Measurements from ENCODE around the gene TRPT1.

Gene TRPT1

DNA sequence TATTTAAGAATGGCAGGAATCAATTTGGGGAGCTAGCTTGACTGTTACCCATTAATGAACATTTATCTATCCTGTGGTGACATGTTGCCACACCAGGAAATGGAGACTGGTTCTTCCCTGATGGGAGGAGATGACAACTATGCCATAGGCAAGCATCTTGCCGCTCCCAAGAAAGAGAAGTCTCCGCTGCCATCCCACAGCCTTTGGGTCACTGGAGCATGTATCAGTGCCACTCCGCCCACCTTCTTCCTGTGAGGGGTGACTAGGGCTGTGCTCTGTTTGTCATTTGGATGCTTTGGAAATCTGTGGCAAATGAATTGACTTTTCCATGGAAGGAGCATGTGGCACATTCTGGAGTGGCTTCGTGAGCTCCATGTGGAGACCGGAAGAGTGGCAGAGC lies 33.6 kb downstream of the TRPT1 start:
- DNase-seq (ENCODE audit: low spot score): no peak
- TF ChIP-seq, protein P1, sequence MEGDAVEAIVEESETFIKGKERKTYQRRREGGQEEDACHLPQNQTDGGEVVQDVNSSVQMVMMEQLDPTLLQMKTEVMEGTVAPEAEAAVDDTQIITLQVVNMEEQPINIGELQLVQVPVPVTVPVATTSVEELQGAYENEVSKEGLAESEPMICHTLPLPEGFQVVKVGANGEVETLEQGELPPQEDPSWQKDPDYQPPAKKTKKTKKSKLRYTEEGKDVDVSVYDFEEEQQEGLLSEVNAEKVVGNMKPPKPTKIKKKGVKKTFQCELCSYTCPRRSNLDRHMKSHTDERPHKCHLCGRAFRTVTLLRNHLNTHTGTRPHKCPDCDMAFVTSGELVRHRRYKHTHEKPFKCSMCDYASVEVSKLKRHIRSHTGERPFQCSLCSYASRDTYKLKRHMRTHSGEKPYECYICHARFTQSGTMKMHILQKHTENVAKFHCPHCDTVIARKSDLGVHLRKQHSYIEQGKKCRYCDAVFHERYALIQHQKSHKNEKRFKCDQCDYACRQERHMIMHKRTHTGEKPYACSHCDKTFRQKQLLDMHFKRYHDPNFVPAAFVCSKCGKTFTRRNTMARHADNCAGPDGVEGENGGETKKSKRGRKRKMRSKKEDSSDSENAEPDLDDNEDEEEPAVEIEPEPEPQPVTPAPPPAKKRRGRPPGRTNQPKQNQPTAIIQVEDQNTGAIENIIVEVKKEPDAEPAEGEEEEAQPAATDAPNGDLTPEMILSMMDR (IDR thresholded peaks at IDR 0.05; ENCODE audit: borderline replicate concordance, control extremely low read depth, extremely low read depth, insufficient read depth, missing control alignments): no peak
- in situ Hi-C loops (cut with MboI; ENCODE audit: low sequenced_read_pairs, unreplicated experiment): no loop called here

DNA sequence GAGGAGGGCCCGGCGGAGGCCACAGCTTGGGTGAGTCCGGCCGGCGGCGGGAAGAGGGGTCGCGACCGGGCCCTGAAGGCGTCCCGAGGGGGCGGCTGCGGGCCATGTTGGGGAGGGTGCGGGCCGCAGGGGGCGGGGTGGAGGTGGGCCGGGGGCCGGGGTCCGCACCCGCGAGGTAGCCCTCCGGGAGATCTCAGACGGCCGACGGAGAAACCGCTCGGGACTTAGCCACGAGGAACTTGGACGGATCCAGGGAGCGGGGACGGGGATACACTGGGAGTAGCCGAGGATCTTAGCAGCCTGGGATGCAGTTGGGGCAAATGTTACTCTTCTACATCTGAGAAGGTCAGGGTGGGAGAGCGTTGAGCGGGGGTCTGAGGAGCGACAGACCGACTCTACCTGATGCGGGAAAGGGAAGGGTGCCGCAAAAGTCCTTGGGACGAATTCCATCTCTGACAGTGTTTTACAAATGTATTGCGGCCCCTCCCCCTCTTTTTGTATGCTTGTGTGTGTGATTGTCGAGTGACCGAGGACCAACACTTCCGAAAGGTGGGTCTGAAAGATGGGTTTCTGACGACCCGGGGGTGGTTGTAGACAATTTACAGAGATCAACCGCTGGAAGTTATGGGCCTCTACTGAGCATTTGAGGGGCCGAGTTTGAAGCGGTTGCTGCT lies 39.4 kb downstream of the TRPT1 start:
- TF ChIP-seq, protein P1 (IDR thresholded peaks at IDR 0.05; ENCODE audit: borderline replicate concordance, control extremely low read depth, extremely low read depth, insufficient read depth, missing control alignments): no peak
- DNase-seq (ENCODE audit: low spot score): no peak
- in situ Hi-C loops (cut with MboI; ENCODE audit: low sequenced_read_pairs, unreplicated experiment): no loop called here

DNA sequence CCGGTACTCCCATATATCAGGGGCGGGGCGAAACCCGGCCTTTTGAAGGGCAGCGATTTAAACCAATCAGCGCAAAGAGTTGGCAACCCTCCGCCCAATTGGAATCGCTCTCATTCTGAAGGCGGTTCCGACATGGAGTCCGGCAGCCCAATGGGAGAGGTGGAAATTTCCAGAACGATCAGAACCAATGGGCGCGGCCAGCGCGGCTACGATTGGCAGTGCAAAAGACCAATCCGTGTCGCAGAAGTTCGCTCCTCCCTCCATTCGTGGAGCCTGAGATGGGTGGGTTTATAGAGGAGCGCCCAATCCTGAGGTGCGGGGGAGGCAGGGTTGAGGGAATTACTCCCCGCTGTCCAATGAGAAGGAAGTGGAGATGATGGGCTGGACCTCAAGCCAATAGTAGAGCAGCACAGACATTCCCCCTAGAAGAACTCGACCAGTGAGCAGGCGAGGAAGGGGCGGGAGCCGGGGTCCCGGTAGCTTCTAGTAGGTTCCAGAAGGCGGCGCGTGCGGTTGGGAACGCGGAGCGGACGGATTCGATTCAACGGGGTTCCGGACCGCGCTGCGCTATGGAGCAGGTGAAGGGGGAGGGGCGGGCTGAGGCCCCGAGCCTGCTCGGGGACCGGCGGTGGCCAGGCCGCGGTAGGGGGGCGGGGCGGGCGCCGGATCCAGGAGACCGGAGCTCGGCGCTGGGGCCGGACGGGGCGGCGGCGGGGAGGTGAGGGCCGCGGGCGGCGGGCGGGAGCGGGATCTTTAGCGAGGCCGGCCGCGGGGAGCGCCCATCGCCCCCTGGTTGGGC lies 40.1 kb downstream of the TRPT1 start, which contains the start of gene STIP1:
Gene STIP1, plus strand, starts transcription at position 479 of the 799 bp plus-strand sequence. Its CDS starts 91 bp downstream, at position 570.
- TF ChIP-seq, protein P1 (IDR thresholded peaks at IDR 0.05; ENCODE audit: borderline replicate concordance, control extremely low read depth, extremely low read depth, insufficient read depth, missing control alignments): peak; percentile 17
- peak; percentile 97 for DNase-seq (ENCODE audit: low spot score)
- in situ Hi-C loops (cut with MboI; ENCODE audit: low sequenced_read_pairs, unreplicated experiment): no loop called here

DNA sequence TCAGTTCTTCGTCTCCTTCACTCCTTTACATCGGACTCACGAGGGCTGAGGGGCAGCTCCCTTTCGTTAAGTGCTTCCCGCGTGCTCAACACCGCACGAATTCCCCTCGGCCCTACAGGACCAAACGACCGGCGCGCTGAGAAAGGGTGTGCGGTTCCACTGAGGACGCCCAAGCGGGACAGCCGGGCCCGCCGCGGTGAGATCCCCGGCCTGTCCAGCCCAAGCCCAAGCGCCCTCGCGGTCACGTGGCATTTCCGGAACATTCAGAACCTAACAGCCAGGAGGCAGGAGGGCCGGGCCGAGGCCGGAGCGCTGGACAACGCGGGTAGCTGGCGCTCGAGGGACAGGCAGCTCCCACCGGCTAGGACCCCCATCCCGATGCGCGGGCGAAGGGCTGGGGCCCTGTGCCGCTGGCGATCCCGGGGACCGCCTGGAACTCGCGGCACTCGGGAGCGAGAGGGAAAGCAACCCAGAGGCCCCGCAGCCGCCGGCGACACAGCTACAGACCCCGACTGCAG lies 40.8 kb downstream of the TRPT1 start:
- TF ChIP-seq, protein P1 (IDR thresholded peaks at IDR 0.05; ENCODE audit: borderline replicate concordance, control extremely low read depth, extremely low read depth, insufficient read depth, missing control alignments): no peak
- DNase-seq (ENCODE audit: low spot score): no peak
- in situ Hi-C loops (cut with MboI; ENCODE audit: low sequenced_read_pairs, unreplicated experiment): no loop called here

DNA sequence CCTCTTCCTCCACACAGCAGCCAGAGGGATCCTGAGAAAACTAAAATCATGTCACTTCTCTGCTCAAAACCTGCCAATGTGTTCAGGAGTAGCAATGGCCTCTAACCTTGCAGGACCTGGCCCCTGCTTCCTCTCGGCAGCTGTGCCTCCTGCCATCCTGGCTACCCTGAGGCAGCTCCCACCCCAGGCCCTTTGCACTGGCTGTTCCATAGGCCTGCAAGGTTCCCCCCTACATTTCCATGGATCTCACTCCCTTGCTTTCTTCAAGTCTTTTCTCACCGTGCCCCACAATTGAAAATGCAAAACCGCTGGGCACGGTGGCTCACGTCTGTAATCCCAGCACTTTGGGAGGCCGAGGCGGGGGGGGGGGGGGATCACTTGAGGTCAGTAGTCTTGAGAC lies 42.1 kb downstream of the TRPT1 start:
- TF ChIP-seq, protein P1 (IDR thresholded peaks at IDR 0.05; ENCODE audit: borderline replicate concordance, control extremely low read depth, extremely low read depth, insufficient read depth, missing control alignments): no peak
- in situ Hi-C loops (cut with MboI; ENCODE audit: low sequenced_read_pairs, unreplicated experiment): no loop called here
- no peak for DNase-seq (ENCODE audit: low spot score)

DNA sequence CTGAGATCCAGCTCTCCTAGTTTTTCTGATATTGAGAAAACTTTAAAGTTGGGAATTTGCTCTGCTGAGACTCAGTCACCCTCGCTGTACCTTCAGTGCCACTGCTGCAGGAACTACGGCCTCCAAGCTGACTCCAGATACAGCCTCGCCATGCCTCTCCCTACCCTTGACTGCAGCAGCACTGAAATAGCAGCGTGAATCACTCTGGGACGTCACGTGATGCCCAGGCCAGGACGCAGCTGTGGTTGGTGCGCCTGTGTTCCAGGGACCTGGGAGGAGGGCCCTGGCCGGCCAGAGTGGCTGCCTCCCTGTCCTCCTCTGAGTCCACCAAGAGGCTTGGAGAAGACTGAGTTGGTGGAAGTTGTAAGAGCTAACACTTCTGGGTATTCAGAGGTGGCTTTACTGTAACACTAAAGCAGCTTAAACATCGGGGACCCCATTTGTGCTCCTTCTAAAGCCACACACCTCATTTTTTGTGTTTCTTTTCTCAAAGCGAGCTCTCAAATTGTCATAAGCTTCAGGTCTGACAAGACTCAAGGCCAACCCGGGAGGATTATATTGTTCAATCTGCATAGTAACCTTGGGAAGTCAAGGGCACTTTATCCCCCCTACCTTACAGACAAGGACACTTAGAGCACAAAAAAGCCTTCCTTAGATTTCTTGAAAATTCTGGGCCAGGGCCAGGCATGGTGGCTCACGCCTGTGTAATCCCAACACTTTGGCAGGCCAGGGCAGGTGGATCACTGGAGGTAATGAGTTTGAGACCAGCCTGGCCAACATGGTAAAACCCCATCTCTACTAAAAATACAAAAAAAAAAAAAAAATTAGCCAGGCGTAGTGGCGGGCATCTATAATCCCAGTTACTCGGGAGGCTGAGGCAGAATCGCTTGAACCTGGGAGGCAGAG lies 44.2 kb downstream of the TRPT1 start:
- in situ Hi-C loops (cut with MboI; ENCODE audit: low sequenced_read_pairs, unreplicated experiment): no loop called here
- DNase-seq (ENCODE audit: low spot score): peak; percentile 61
- TF ChIP-seq, protein P1 (IDR thresholded peaks at IDR 0.05; ENCODE audit: borderline replicate concordance, control extremely low read depth, extremely low read depth, insufficient read depth, missing control alignments): no peak
